HG03135 (cell line): ENCODE measurements around the gene ZBTB38.

Experiments used
- ATAC-seq: cut with Tn5 transposase; IDR thresholded peaks from one replicate; pipeline ENCODE4 v1.9.1; 2021; ENCODE audit warnings: mild to moderate bottlenecking, moderate library complexity; ENCODE audit not compliant: unreplicated experiment

The ZBTB38 gene

GRCh38 chr3:141384575-141384974, 16.3 kb downstream of the ZBTB38 start:
- no peak for ATAC-seq

DNA sequence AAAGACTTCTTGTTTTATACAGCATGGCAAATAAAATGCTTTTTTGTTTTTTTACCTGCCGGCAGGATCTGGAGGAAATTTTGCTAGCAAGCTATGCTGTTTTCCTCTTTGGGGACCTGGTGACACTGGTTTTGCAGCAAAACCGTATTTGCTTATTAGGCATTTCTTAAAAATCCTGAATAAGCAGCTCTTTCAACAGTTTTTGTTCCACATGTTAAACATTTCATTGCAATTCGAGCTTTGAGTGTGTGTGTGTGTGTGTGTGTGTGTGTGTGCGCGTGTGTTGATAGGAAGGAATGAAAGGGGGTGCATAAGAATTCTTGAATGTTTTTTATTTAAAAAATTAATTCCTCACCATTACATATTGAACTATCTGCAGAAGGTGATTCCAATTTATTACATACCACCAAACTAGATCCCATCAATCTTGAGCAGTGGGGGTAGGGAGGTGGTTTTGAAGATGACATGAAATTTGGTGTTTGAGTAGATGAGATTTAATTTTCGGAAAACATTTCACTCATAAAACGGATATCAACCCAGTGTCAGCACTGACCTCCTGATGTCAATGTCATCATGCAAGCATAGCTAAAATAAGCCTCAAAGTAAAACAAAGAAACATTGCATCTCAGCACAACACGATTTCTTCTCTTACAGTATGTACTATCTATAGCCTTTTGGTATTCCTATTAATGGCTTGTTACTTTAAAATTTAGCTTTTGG, 17.3 kb downstream of the ZBTB38 start:
- no peak for ATAC-seq

- ATAC-seq = no peak
These were observed 17.8 kb downstream of the ZBTB38 start for GRCh38 chr3:141386126-141386488.

GRCh38 chr3:141386611-141387111, 18.4 kb downstream of the ZBTB38 start:
- no peak for ATAC-seq

DNA sequence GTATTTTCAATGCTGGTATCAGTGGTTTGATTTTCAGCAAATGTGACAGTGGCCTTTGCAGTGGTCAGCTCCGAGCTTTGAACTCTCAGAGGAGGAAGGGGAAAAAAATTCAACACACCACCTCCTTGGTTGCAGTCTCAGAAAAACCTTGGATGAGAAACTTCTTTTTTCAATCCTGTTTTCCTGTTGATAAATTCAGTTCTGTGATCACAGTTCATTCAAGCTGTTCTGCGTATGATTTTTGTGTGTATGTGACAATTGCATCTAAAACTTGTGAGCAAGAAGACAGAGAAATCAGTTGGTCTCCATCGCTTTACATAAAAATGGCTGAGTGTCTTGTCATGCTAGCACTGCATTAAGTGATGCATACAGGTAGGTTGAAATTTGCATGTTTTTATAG, 19.2 kb downstream of the ZBTB38 start:
- ATAC-seq = no peak

DNA sequence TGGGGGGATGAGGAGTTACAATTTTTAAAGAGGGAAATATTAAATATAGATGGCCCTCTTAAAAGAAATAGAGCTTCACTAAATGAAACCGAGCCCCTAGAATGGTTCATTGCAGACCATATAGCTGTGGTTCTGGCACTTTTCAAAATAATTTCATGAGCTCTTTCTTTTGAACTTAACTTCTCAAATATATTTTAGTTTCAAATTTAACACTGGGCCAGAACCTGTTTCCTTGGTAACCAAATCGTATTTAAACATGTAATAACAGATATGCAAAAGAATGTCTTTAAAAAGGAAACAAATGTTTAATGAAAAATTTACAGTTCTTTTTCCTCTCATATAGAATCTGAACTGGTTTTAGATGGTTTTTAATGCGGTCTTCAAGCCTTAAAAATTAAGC, 20.1 kb downstream of the ZBTB38 start:
- no peak for ATAC-seq

DNA sequence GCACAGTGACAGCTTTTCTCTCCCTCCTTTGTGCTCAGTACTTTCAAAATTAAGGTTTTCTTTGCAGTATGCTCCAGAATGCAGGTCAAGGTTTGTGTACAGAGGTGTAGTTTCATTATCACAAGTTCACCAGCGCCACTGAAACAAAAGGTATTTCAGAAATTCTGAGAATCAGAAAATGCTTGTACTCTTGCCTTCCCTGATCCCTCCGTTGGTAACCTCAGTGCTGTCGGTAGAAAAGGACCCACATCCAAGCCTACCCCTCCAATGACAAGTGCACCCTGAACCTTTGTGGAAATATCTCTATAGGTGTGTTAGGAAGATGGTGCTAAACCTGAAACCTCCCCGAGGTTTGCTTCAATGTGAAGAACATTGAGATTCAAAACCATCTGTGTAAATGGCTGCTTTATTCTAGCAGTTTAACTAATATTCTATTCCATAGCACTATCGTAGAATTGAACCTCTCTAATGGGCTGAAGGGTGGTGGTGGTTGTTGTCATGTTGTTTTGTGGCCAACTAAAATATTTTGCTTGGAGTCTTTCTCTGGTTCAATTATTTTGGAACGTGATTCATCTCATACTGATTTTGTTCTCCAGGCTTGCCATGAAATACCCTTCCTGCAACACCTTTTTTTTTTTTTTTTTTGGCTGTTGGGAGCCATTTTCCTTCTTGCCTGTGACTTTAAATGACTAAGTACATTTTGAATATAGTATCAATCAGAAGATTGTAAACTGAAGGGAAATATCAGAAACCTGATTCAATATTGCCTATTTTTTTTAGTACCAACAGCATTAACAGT, 20.7 kb downstream of the ZBTB38 start:
- ATAC-seq = no peak

DNA sequence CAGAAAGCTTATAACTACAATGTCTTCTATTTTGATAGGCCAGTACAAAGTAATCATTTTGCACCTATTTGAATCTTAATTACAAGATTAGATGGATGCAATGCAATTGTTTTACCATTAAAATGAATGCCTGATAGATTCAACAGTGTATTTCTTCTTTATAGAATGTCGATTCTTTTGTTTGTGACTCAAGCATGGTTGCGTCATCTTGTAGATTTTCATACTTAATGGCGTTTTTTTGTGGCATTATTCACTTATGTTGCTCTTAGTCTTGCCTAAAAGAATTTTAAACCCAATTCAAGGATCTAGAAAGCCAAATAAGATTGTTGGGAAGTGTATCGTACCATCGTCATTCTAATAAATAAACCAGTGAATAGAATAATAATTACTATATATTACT, 21.4 kb downstream of the ZBTB38 start:
- no peak for ATAC-seq

GRCh38 chr3:141390747-141391146, 22.4 kb downstream of the ZBTB38 start:
- no peak for ATAC-seq

DNA sequence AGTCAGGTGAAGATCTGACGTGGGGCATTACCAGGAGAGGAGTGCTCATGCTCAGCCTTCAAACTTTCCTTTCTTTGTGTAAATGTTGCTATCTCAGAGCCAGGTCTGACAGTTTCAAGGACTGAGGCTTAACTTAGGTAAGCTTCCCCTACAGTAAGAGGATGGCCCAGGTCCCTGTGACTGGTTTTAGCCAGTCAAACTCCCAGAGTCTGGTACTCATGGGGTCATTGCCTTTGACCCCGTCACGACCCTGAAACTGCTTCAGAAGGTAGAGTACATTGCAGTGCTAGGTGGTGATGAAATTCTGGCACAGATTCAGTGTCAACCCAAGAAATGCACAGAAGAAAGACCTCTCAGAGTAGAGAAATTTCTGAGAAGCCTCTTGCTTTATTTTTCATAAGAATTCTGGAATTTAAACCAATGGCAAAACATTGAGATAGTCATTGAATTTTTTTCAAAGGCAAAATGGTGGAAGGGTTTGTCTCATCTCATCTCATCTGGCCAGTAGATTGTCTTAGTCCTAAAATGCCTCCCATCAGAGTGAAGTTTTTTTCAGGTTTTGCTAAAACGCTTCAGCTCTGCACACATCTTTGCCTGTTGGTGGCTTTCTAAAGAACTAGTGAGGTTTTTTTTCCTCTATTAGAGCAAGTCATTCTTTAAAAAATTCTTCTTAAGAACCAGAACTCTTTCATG, 23.1 kb downstream of the ZBTB38 start:
- ATAC-seq = no peak

GRCh38 chr3:141391991-141392316, 23.6 kb downstream of the ZBTB38 start:
- no peak for ATAC-seq

- ATAC-seq = no peak
These were observed 24.1 kb downstream of the ZBTB38 start for GRCh38 chr3:141392416-141392815.

DNA sequence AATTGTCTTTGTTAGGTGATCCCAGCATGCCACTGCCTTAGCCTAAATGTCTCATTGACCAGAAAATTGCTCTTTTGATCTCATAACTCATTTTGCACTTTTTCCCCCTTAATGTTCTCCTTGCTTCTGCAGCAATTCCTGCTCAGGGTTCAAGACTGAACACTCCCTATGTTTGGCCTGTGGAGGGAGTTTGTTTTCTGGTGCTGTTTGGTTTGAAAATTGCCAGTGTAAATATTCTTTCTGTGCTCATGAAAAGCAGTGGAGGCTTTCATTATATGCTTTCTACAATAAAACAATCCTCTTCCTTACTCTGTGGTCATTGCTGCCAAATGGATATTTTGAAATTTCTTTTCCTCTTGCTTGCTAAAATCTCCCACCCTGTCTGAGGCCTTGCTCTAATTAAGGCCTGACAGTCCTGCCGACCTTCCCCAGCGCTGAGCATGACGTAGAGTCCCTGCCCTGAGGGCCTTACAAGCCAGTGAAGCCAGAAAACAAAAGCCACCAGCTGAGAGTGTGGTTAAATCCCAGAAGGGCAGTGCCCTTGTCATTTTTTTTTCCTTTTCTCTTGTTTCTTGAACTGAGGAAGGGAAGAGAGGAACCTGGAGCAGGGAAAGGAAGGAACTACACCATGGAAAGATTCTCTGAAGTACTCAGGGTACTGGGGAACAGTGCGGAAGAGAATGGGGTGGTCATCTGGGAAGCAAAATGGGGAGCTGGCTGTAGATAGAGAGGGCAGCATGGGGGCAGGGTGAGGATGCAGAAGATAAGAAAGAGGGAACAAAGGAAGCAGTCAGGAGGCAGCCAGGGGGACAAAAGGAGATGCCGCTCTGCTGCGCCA, 24.8 kb downstream of the ZBTB38 start:
- no peak for ATAC-seq

- no peak for ATAC-seq
These were observed 25.4 kb downstream of the ZBTB38 start for GRCh38 chr3:141393735-141394076.

DNA sequence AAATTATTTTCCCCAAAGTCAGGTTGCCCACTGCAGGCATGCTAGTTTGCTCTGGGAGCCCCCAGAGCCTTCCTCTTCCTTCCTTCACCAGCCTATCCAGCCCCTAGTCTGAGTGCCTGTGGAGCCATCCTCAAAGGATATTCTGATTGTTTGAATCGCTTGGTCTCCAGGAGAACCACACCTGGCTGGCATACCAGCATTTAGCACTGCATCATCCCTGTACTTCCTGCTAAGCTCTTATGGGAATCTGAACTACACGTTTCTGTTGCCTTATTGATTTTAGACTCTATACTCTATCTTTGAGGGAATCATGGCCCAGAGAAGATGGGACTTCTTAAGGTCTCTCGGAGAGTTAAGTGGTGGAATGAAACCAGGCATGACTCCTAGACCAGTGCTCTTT, 26.3 kb downstream of the ZBTB38 start:
- no peak for ATAC-seq

DNA sequence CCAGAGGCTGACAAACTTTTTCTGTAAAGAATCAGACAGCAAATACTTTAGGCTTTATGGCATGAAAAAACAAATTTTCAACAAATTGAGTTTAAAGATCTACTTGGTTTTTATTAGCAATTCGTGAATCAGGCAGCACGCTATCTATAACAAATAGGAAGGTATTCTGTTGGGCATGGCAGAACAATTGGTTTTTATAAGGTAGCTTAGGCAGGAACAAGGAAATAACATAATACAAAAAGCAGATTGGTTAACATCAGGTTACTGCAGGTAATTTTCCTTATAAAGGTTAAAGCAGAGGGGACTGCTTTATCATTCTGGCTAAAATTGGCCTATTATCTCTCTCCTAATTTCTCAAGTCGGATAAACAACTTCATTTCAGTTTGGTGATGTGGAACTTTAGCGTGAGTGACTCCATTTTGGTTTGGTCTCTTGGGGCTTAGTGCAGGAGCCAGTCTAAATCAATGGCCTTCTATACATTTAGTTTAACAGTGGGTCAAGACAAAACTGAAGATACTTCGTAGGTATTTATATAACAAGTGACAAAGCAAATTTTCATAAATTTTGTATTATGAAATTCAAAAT, 26.8 kb downstream of the ZBTB38 start:
- ATAC-seq = no peak

DNA sequence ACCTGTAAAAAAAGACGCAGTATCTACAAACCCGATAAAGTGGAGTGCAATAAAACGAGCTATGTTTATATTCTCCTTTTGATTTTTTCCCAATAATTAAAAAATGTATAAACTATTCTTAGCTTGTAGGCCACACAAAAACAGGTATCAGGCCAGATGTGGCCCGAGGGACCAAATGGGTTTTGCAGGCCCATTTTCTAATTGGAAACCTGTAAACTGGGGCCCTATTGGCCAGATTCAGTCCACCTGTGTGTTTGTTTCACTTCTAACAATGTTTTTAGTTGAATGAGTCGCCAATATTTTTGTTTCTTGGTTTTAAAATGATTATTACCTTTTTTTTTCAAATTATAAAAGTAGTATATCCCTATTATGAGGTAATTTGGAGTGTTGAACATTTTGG, 29.7 kb downstream of the ZBTB38 start:
- no peak for ATAC-seq

DNA sequence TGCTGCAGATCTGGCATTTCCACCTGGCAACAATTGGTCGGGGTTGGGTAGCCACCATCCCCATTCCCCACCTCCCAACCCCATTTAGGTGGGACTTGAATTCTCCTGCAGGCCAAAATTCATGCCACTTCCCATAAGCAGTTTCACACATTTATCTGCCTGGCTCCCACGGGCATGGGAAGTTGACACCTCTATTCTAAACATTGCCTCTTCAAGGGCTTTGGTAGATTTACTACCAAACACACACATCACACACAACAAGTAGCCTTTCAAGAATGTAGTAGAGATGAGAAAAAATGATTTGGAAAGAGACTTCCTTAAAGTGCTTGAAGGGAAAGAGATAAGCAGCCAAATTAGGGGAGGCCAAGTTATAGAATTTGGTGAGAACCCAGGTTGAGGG, 30.9 kb downstream of the ZBTB38 start:
- ATAC-seq = no peak

- no peak for ATAC-seq
These were observed 32.0 kb downstream of the ZBTB38 start for GRCh38 chr3:141400073-141400971.

DNA sequence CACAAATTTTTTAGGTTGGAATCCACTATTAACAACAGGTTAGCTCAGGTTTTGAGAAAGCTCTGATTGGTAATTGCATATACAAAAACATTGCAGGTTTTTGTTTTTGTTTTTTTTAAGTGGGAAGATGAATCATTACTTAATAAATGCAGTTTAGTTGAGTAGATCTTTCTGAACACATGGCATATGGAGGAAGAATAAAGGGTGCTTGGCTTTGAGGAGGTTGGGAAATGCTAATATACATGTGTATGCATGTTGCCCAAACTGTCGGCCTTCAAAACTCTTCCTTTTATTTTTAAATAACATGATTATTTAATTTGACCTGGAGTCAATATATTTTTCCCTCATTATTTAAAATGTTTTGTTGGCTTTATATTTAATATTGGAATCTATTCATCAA, 32.8 kb downstream of the ZBTB38 start:
- no peak for ATAC-seq
